AG04450 (cell line): ENCODE data around the gene LDB2. TPM values are rescaled to one million over a fixed set of nuclear protein-coding genes. Genes with fewer than 3 reads are reported as not detected.

Experiments used
- CTCF ChIA-PET: fragments of 300-600, 350-600 bp; formaldehyde crosslinking; extraction: SDS; loops from one replicate; lab custom pipeline; 2022; ENCODE audit warnings: antibody characterized with exemption, inconsistent platforms; lab: Charles Lee
- POLR2A ChIA-PET: fragments of 350-600 bp; formaldehyde crosslinking; extraction: SDS; loops from one replicate; lab custom pipeline; 2021; ENCODE audit warnings: antibody characterized with exemption, inconsistent platforms; lab: Yijun Ruan, JAX
- DNase-seq: peaks from one replicate; pipeline ENCODE4 v3.0.0-alpha.2; 2011; ENCODE audit warnings: low read depth, low spot score
- H3K27ac ChIP-seq: one replicate; pipeline ENCODE4 v1.5.1; 2012; ENCODE audit warnings: low read depth, low read length, control low read depth
- H3K27me3 ChIP-seq: one replicate; pipeline ENCODE4 v1.6.0; 2012; ENCODE audit warnings: low read length; ENCODE audit not compliant: control insufficient read depth, insufficient read depth
- H3K4me3 ChIP-seq: 2 replicates; pipeline ENCODE4 v1.5.1; 2011; ENCODE audit warnings: mild to moderate bottlenecking, low read depth, low read length, control low read depth
- H3K9me3 ChIP-seq: 2 replicates; pipeline ENCODE4 v1.5.1; 2012; ENCODE audit warnings: low read length; ENCODE audit not compliant: control insufficient read depth, insufficient read depth
- polyA plus RNA-seq: library from polyadenylated mRNA; depleted of rRNA; stranded (reverse); fragments of >200 nt; gene quantifications from 2 replicates; pipeline ENCODE4 v1.2.3, GENCODE V29; 2011
- TF ChIP-seq, protein P1 (sequence below): IDR thresholded peaks from 2 replicates; pipeline ENCODE4 v1.5.1; 2011; ENCODE audit warnings: low read depth, low read length, control low read depth, inconsistent platforms

The LDB2 gene
- polyA plus RNA-seq, 1 experiment = 180 TPM

DNA sequence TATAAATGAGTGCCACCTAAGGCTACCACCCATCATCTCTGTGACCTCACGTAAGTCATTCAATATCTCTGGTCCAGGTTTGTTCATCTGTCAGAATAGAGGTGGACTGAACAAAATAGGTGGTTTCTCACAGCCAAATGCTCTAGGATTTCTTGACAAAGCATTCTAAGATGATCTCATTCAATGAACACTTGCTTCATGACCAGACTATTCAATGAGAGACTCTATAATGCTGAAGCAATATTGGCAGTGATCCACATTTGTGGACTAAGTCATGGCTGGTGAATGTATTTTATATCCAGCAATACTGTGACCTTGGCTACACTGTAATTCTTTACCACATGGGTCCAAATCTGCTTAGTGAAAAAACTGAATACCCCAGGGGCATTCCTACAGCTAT, 37.9 kb downstream of the LDB2 start:
- TF ChIP-seq, protein P1, sequence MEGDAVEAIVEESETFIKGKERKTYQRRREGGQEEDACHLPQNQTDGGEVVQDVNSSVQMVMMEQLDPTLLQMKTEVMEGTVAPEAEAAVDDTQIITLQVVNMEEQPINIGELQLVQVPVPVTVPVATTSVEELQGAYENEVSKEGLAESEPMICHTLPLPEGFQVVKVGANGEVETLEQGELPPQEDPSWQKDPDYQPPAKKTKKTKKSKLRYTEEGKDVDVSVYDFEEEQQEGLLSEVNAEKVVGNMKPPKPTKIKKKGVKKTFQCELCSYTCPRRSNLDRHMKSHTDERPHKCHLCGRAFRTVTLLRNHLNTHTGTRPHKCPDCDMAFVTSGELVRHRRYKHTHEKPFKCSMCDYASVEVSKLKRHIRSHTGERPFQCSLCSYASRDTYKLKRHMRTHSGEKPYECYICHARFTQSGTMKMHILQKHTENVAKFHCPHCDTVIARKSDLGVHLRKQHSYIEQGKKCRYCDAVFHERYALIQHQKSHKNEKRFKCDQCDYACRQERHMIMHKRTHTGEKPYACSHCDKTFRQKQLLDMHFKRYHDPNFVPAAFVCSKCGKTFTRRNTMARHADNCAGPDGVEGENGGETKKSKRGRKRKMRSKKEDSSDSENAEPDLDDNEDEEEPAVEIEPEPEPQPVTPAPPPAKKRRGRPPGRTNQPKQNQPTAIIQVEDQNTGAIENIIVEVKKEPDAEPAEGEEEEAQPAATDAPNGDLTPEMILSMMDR = no peak
- Histone ChIP-seq H3K9me3 (no peaks in the 10 kb centered on the region; the same call in 1 of the 2 replicates), H3K27me3 (no peaks in the 10 kb centered on the region), H3K4me3 (no peak overlapping the region), H3K27ac (peak overlapping the region; percentile 85)
- ChIA-PET POLR2A (no interaction called here), CTCF (no interaction called here)
- peak; percentile 89 for DNase-seq

DNA sequence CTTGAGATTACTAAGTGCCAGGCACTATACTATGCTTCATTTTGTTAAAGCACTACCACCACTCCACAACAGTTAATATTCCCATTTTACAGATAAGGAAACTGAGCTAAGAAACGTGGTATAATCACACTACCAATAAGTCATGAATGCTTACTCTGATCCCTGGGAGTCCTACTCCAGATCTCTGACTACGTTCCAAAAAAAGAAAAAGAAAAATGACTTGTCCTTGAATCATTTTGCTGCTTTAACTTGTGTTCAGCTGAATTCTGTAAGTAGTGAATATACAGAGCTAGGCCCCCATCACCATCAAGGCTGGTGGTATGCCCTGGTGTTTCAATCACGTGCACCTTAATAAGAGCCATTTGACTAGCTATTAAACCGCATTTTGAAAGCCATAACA, 39.4 kb downstream of the LDB2 start:
- Histone ChIP-seq H3K4me3 (no peak overlapping the region), H3K27ac (no peak overlapping the region), H3K9me3 (no peaks in the 10 kb centered on the region; the same call in 1 of the 2 replicates), H3K27me3 (no peaks in the 10 kb centered on the region)
- TF ChIP-seq, protein P1 = no peak
- DNase-seq = no peak
- CTCF ChIA-PET = interaction anchor here (1.6 kb wide), 1 partner anchor 465 kb away, joined by 11 read pairs; no protein-coding TSS in a partner anchor
- POLR2A ChIA-PET = no interaction called here

DNA sequence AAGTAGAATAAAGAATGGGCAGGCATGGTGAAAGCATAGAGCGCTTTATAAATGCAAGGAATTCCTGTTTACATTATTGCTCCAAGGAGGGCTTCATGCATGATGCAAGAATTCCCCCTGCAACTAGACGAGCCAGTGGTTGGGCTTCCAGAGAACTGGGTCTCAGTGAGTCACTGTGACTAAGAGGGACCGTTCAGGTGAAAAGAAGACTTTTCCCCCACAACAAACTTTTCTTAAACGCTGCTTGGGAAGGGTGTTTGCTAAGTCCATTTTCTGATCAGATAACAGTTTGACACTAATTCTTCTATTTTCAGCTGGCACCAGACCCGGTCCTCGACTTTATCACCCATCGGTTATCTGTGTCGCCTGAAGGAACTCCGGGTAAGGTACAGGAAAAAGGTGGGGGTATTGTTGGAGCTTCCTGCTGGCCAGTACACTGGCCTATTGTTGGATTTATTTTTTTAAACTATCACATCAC, 40.1 kb downstream of the LDB2 start:
- H3K9me3 ChIP-seq = no peaks in the 10 kb centered on the region
- peak overlapping the region; percentile 80 for H3K27ac ChIP-seq
- TF ChIP-seq, protein P1 = no peak
- peak; percentile 79 for DNase-seq
- CTCF ChIA-PET = interaction anchor here (1.6 kb wide), 1 partner anchor 466 kb away, joined by 11 read pairs; no protein-coding TSS in a partner anchor
- H3K4me3 ChIP-seq = no peak overlapping the region
- POLR2A ChIA-PET = interaction anchor here (0.6 kb wide), 2 partner anchors 14 to 57 kb away, joined by 3 to 9 read pairs; no protein-coding TSS in a partner anchor
- no peaks in the 10 kb centered on the region for H3K27me3 ChIP-seq

GRCh38 chr4:16857425-16857824, 41.0 kb downstream of the LDB2 start:
- ChIA-PET POLR2A (interaction anchor here (0.6 kb wide), 1 partner anchor 56 kb away, joined by 3 read pairs; no protein-coding TSS in a partner anchor), CTCF (interaction anchor here (1.5 kb wide), 1 partner anchor 467 kb away, joined by 6 read pairs; no protein-coding TSS in a partner anchor)
- no peak for DNase-seq
- Histone ChIP-seq H3K27me3 (no peaks in the 10 kb centered on the region), H3K9me3 (no peaks in the 10 kb centered on the region), H3K4me3 (no peak overlapping the region), H3K27ac (peak overlapping the region; percentile 49)
- TF ChIP-seq, protein P1 = no peak

DNA sequence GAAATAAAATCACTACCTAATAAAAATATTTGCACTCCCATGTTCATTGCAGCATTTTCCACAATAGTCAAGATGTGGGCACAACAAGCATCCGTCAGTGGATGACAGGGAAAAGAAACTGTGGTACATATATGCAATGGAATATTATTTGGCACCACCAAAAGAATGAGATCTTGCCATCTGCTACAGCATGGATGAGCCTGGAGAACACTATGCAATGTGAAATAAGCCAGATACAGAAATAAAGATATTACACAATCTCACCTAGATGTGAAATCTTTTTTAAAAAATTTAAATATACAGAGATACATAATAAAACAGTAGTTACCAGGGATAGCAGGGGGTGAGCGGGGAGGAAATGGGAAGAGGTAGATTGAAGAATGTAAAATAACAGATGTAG, 44.8 kb downstream of the LDB2 start:
- no peak for DNase-seq
- TF ChIP-seq, protein P1 = no peak

More for the DNA sequence above, 44.8 kb downstream of the LDB2 start:
- Histone ChIP-seq H3K9me3 (no peaks in the 10 kb centered on the region), H3K27me3 (no peaks in the 10 kb centered on the region), H3K27ac (no peak overlapping the region), H3K4me3 (no peak overlapping the region)
- POLR2A ChIA-PET = no interaction called here
- CTCF ChIA-PET = no interaction called here
